Spleen (tissue), 7 donors: ENCODE measurements around the gene LPP.

Source experiments
- CTCF ChIP-seq, 11 experiments: fragments of 200-600 bp in 7 of 11; fragments of 450-650 bp in 4 of 11; sonication (generic) in 4 of 11; IDR thresholded peaks in 8 of 11; conservative IDR thresholded peaks in 3 of 11; 1 replicate in 7 of 11; 2 replicates in 4 of 11; pipeline versions ENCODE4 v1.4.0 to v1.8.0; 2016 to 2021; ENCODE audit warnings: antibody characterized with exemption in 11 of 11, inconsistent platforms in 4 of 11, mild to moderate bottlenecking in 1 of 11
- POLR2A ChIP-seq, 3 donors: fragments of 450-650 bp; IDR thresholded peaks; one replicate each; pipeline ENCODE4 v1.5.1; 2017; ENCODE audit warnings: antibody characterized with exemption in 3 of 3, mild to moderate bottlenecking in 1 of 3
- POLR2AphosphoS5 ChIP-seq, 3 donors: sonication (generic); formaldehyde crosslinking; IDR thresholded peaks; one replicate each; pipeline ENCODE4 v1.5.1; 2017; ENCODE audit warnings: antibody characterized with exemption in 3 of 3
- donor health status: DM: no; HTN: no; CAD: no; lungs with moderate emphysema.
- donor health status: DM: no; HTN: no; CAD: no.
- donor health status: DM: no; HTN: no; CAD: no.

- TF ChIP-seq CTCF (IDR thresholded peaks at IDR 0.05 in 8 of 11, conservative IDR thresholded peaks at IDR 0.05 in 3 of 11) (no peak), POLR2A (IDR thresholded peaks at IDR 0.05) (no peak), POLR2AphosphoS5 (IDR thresholded peaks at IDR 0.05) (no peak)
Observed at GRCh38 chr3:188934989-188935388, 781.0 kb downstream of the LPP start.
